ENCODE data around the gene KRTCAP2. TPM values are rescaled to one million over a fixed set of nuclear protein-coding genes. Genes with fewer than 3 reads are reported as not detected.
A peak's percentile ranks its signal among the peaks of the same experiment; 100 is the strongest.

Gene KRTCAP2
- total RNA-seq, 1 donor from 2014 or later, result 173 TPM

GRCh38 chr1:155126556-155127104 is 46.5 kb downstream of the KRTCAP2 start:
- peak overlapping the region; percentile 96 for H3K27ac Mint-ChIP-seq (ENCODE audit: unreplicated experiment)

GRCh38 chr1:155125946-155126555 is 47.1 kb downstream of the KRTCAP2 start:
- Mint-ChIP-seq H3K27ac (ENCODE audit: unreplicated experiment) (no peak overlapping the region), H3K4me1 (ENCODE audit: unreplicated experiment) (peaks cover 42% of the 10 kb centered on the region), H3K36me3 (ENCODE audit: low read depth, unreplicated experiment) (peaks cover 28% of the 10 kb centered on the region), H3K27me3 (ENCODE audit: unreplicated experiment) (peaks cover 22% of the 10 kb centered on the region), H3K9me3 (ENCODE audit: unreplicated experiment) (no peaks in the 10 kb centered on the region), H3K4me3 (ENCODE audit: unreplicated experiment) (peak overlapping the region; percentile 96)
- no peak for TF ChIP-seq CTCF (IDR thresholded peaks at IDR 0.05; ENCODE audit: unreplicated experiment)
- peak; percentile 22 for DNase-seq (ENCODE audit: low spot score)

More at GRCh38 chr1:155126556-155127104, 46.5 kb downstream of the KRTCAP2 start:
- Mint-ChIP-seq H3K9me3 (ENCODE audit: unreplicated experiment) (no peaks in the 10 kb centered on the region), H3K27me3 (ENCODE audit: unreplicated experiment) (peaks cover 25% of the 10 kb centered on the region), H3K4me1 (ENCODE audit: unreplicated experiment) (peaks cover 44% of the 10 kb centered on the region), H3K4me3 (ENCODE audit: unreplicated experiment) (peak overlapping the region; percentile 96), H3K36me3 (ENCODE audit: low read depth, unreplicated experiment) (peaks cover 34% of the 10 kb centered on the region)
- TF ChIP-seq CTCF (IDR thresholded peaks at IDR 0.05; ENCODE audit: unreplicated experiment), result no peak
- DNase-seq (ENCODE audit: low spot score), result peak; percentile 47

- no peak for DNase-seq (ENCODE audit: low spot score)
- H3K4me3 Mint-ChIP-seq (ENCODE audit: unreplicated experiment), result peak overlapping the region; percentile 86
- H3K27ac Mint-ChIP-seq (ENCODE audit: unreplicated experiment), result no peak overlapping the region
- H3K4me1 Mint-ChIP-seq (ENCODE audit: unreplicated experiment), result peaks cover 38% of the 10 kb centered on the region
- no peaks in the 10 kb centered on the region for H3K9me3 Mint-ChIP-seq (ENCODE audit: unreplicated experiment)
- H3K27me3 Mint-ChIP-seq (ENCODE audit: unreplicated experiment), result peaks cover 18% of the 10 kb centered on the region
- no peak for TF ChIP-seq CTCF (IDR thresholded peaks at IDR 0.05; ENCODE audit: unreplicated experiment)
- peaks cover 23% of the 10 kb centered on the region for H3K36me3 Mint-ChIP-seq (ENCODE audit: low read depth, unreplicated experiment)
These were observed 47.6 kb downstream of the KRTCAP2 start for GRCh38 chr1:155125511-155125945.

- Mint-ChIP-seq H3K4me1 (ENCODE audit: unreplicated experiment) (peaks cover 36% of the 10 kb centered on the region), H3K27ac (ENCODE audit: unreplicated experiment) (peak overlapping the region; percentile 89), H3K36me3 (ENCODE audit: low read depth, unreplicated experiment) (peaks cover 17% of the 10 kb centered on the region), H3K4me3 (ENCODE audit: unreplicated experiment) (peak overlapping the region; percentile 78), H3K27me3 (ENCODE audit: unreplicated experiment) (peaks cover 16% of the 10 kb centered on the region), H3K9me3 (ENCODE audit: unreplicated experiment) (no peaks in the 10 kb centered on the region)
- peak; percentile 37 for DNase-seq (ENCODE audit: low spot score)
- no peak for TF ChIP-seq CTCF (IDR thresholded peaks at IDR 0.05; ENCODE audit: unreplicated experiment)
These were observed 48.3 kb downstream of the KRTCAP2 start for GRCh38 chr1:155124503-155125463.
